ENCODE results near the gene ANKRD17. TPM values are rescaled to one million over a fixed set of nuclear protein-coding genes. Genes with fewer than 3 reads are reported as not detected.

ANKRD17 gene
- total and polyA plus RNA-seq, 9 of the 15 experiments (the other 6 are each of a cell fraction or from before 2014, with no cell fraction given), result 25.5 to 86.9 (median 52.2) TPM

- no peak for TF ChIP-seq BHLHE40 (IDR thresholded peaks at IDR 0.05; ENCODE audit: low read length)
Measured at GRCh38 chr4:73308286-73308685, 49.7 kb upstream of the ANKRD17 start (continued).

GRCh38 chr4:73303711-73304110 is 45.1 kb upstream of the ANKRD17 start:
- Histone ChIP-seq H3K4me1 (replicated peaks in 1 of 2; ENCODE audit: control insufficient read depth in 2 of 2, insufficient read depth in 2 of 2, low read length in 2 of 2) (peaks cover 0 to 4% of the 10 kb centered on the region in 2 experiments; a peak in 1 of 5 replicates), H3K9me1 (ENCODE audit: control insufficient read depth, insufficient read depth, low read length) (no peaks in the 10 kb centered on the region), H3K27ac (ENCODE audit: extremely low read depth, low read depth, low read length) (no peak overlapping the region), H3K9me3 (replicated peaks; ENCODE audit: control insufficient read depth, insufficient read depth, low read depth, low read length) (no peaks in the 10 kb centered on the region), H4K20me1 (replicated peaks; ENCODE audit: control insufficient read depth, insufficient read depth, low read length) (no peaks in the 10 kb centered on the region), H3K27me3 (ENCODE audit: control insufficient read depth in 2 of 2, insufficient read depth in 2 of 2, low read length in 2 of 2) (no peaks in the 10 kb centered on the region; a peak in 1 of 5 replicates), H2AFZ (ENCODE audit: low read depth, low read length) (no peak overlapping the region), H3K79me2 (ENCODE audit: control insufficient read depth, insufficient read depth, low read length) (no peaks in the 10 kb centered on the region), H3K4me3 (no peak overlapping the region), H3K36me3 (ENCODE audit: control insufficient read depth, insufficient read depth, low read length) (no peaks in the 10 kb centered on the region), H3K4me2 (ENCODE audit: insufficient read depth, low read length) (no peak overlapping the region), H3K9ac (ENCODE audit: insufficient read depth in 1 of 2, low read depth in 2 of 2, low read length in 2 of 2) (no peak overlapping the region)
- no TSS peak for BruUV-seq (replicated peaks)
- FAIRE-seq (no peak), ATAC-seq (no peak), DNase-seq (ENCODE audit: extremely low read depth in 1 of 4, low spot score in 3 of 4) (no peak)
- POLR2A ChIA-PET, result no interaction called here
- intact Hi-C loops (cut with micrococcal nuclease) (no loop called here), in situ Hi-C loops (cut with MboI) (loop anchor here (25.0 kb wide), 1 partner anchor 834 kb away; no protein-coding TSS in a partner anchor)
- TF ChIP-seq CBFA2T2 (conservative IDR thresholded peaks at IDR 0.05), result no peak
- no peak for TF ChIP-seq SNRNP70 (optimal IDR thresholded peaks at IDR 0.05; ENCODE audit: low read depth, low read length)
- no peak for TF ChIP-seq RFX5 (IDR thresholded peaks at IDR 0.05; ENCODE audit: low read depth, low read length)
- no peak for TF ChIP-seq ZKSCAN8 (CRISPR knock-in tag; IDR thresholded peaks at IDR 0.05)
- no peak for TF ChIP-seq ZNF277 (CRISPR knock-in tag; IDR thresholded peaks at IDR 0.05; ENCODE audit: borderline replicate concordance)
- TF ChIP-seq ATF3 (IDR thresholded peaks at IDR 0.05), result no peak
- no peak for TF ChIP-seq ATF3 (CRISPR knock-in tag; conservative IDR thresholded peaks at IDR 0.05)
- no peak for TF ChIP-seq TCF15 (CRISPR knock-in tag; IDR thresholded peaks at IDR 0.05)
- no peak for TF ChIP-seq SAFB2 (IDR thresholded peaks at IDR 0.05; ENCODE audit: borderline replicate concordance, low read depth, low read length, severe bottlenecking)
- no peak for TF ChIP-seq ZNF57 (CRISPR knock-in tag; IDR thresholded peaks at IDR 0.05)
- 59% methylated on average over 4 of the region's 4 CpGs for WGBS (ENCODE audit: insufficient coverage, low coverage, missing lambda C conversion rate)
- CTCF ChIA-PET (ENCODE audit: low intra/inter-chr PET ratio), result no interaction called here
